Measurements from ENCODE around the gene ZDHHC1.

ZDHHC1 gene

DNA sequence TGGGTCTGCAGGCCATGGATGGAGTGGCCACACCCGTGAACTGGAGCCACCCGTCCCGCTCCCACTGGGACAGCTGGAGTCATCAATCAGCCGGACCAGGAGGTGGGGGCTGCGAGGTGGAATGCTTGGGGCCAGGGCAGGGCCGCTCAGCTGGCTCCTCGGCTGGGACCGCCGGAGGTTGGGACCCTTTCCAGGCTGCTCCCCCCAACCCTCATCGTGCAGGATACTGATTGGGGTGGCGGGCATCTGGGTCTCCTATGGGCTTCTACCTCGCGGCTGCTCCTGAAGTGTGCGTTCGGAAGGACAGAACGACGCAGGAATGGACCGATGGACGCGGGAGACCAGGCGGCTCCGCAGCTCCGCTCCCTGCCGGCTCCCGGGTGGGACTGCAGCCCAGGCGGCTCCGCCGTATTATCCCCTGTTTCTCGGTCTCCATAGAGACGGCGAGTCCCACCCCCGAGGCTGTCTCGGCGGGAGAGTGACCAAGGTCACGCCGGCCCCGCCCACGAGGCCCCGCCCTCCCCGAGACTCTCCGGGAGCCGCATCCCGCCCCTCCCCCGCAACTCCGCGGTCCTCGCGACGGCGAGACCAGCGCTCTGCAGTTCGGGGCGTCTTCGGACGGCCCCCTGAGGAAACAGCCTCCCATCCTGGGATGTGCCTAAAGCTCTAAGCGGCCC is 23.0 kb downstream of the ZDHHC1 start, which contains the start of gene TPPP3:
Gene TPPP3 (minus strand): TSS at position 388 of the 677 bp plus-strand sequence. CDS start 2,387 bp downstream, outside the sequence.
- peak; percentile 86 for ATAC-seq
- TF ChIP-seq TCF4 (CRISPR knock-in tag; IDR thresholded peaks at IDR 0.05; ENCODE audit: borderline replicate concordance) (no peak), ZC3H10 (CRISPR knock-in tag; IDR thresholded peaks at IDR 0.05) (no peak), ZNF565 (CRISPR knock-in tag; conservative IDR thresholded peaks at IDR 0.05; ENCODE audit: low read depth) (no peak), POU6F1 (CRISPR knock-in tag; IDR thresholded peaks at IDR 0.05; ENCODE audit: borderline replicate concordance, low read depth) (no peak), BACH2 (CRISPR knock-in tag; IDR thresholded peaks at IDR 0.05; ENCODE audit: borderline replicate concordance) (no peak), ZFP3 (CRISPR knock-in tag; IDR thresholded peaks at IDR 0.05) (no peak)
- TF ChIP-seq, protein P1, sequence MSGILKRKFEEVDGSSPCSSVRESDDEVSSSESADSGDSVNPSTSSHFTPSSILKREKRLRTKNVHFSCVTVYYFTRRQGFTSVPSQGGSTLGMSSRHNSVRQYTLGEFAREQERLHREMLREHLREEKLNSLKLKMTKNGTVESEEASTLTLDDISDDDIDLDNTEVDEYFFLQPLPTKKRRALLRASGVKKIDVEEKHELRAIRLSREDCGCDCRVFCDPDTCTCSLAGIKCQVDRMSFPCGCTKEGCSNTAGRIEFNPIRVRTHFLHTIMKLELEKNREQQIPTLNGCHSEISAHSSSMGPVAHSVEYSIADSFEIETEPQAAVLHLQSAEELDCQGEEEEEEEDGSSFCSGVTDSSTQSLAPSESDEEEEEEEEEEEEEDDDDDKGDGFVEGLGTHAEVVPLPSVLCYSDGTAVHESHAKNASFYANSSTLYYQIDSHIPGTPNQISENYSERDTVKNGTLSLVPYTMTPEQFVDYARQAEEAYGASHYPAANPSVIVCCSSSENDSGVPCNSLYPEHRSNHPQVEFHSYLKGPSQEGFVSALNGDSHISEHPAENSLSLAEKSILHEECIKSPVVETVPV (CRISPR knock-in tag; IDR thresholded peaks at IDR 0.05), result no peak
- TF ChIP-seq, protein P2, sequence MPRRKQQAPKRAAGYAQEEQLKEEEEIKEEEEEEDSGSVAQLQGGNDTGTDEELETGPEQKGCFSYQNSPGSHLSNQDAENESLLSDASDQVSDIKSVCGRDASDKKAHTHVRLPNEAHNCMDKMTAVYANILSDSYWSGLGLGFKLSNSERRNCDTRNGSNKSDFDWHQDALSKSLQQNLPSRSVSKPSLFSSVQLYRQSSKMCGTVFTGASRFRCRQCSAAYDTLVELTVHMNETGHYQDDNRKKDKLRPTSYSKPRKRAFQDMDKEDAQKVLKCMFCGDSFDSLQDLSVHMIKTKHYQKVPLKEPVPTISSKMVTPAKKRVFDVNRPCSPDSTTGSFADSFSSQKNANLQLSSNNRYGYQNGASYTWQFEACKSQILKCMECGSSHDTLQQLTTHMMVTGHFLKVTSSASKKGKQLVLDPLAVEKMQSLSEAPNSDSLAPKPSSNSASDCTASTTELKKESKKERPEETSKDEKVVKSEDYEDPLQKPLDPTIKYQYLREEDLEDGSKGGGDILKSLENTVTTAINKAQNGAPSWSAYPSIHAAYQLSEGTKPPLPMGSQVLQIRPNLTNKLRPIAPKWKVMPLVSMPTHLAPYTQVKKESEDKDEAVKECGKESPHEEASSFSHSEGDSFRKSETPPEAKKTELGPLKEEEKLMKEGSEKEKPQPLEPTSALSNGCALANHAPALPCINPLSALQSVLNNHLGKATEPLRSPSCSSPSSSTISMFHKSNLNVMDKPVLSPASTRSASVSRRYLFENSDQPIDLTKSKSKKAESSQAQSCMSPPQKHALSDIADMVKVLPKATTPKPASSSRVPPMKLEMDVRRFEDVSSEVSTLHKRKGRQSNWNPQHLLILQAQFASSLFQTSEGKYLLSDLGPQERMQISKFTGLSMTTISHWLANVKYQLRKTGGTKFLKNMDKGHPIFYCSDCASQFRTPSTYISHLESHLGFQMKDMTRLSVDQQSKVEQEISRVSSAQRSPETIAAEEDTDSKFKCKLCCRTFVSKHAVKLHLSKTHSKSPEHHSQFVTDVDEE (CRISPR knock-in tag; IDR thresholded peaks at IDR 0.05), result no peak

DNA sequence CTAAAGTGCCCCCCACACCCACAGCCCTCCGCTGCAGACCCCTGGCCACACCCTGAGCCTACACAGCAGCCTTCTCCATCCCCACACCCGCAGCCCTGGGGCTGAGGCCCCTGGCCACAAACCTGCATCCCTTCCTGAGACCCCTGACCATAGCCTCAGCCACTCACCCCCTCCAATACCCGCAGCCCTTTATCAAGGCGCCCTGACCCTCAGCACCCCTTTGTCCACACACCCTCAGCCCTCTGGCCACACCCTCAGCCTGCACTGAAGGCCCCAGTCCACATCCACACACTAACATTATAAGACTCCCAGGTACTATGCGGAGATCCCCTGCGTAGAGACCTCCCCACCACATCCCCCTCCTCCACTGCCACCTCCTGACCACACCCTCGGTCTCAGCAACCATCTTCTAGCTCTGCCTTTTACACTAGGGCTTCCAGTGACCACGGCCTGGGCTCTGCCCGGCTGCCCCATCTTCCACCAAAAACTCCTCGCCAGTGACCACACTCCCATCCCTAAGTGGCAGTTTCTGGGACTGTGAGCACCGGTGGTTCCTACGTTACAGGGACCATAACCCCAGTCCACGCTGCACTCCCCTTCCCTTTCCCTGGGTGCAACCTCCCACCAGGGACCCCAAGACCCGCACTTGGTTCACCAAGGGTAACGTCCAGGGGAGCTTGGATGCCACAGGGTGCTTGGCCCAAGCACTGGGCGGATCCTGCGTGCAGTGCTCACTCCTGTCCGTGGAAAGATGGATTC is 23.8 kb downstream of the ZDHHC1 start:
- ATAC-seq, result no peak; the same call in 2 of the 3 replicates
- TF ChIP-seq PATZ1 (CRISPR knock-in tag; IDR thresholded peaks at IDR 0.05; ENCODE audit: borderline replicate concordance) (no peak), CSDC2 (CRISPR knock-in tag; IDR thresholded peaks at IDR 0.05) (no peak), ZNF565 (CRISPR knock-in tag; conservative IDR thresholded peaks at IDR 0.05; ENCODE audit: low read depth) (no peak), ZFP30 (CRISPR knock-in tag; IDR thresholded peaks at IDR 0.05) (no peak), ESRRG (CRISPR knock-in tag; IDR thresholded peaks at IDR 0.05) (no peak), SNAI2 (CRISPR knock-in tag; IDR thresholded peaks at IDR 0.05) (no peak), CREB5 (CRISPR knock-in tag; IDR thresholded peaks at IDR 0.05; ENCODE audit: low read depth) (no peak), RARB (CRISPR knock-in tag; IDR thresholded peaks at IDR 0.05) (no peak), PPARA (CRISPR knock-in tag; IDR thresholded peaks at IDR 0.05; ENCODE audit: borderline replicate concordance) (no peak), ZFP3 (CRISPR knock-in tag; IDR thresholded peaks at IDR 0.05) (no peak), TCF4 (CRISPR knock-in tag; IDR thresholded peaks at IDR 0.05; ENCODE audit: borderline replicate concordance) (no peak), ZNF8 (CRISPR knock-in tag; IDR thresholded peaks at IDR 0.05) (no peak)
- TF ChIP-seq, protein P2 (CRISPR knock-in tag; IDR thresholded peaks at IDR 0.05), result no peak

Data from SK-N-SH treated with all-trans-retinoic acid at 6 μM for 48 hours (cell line).